Measurements from ENCODE around the gene HAND1.
A peak's percentile ranks its signal among the peaks of the same experiment; 100 is the strongest.

The HAND1 gene

DNA sequence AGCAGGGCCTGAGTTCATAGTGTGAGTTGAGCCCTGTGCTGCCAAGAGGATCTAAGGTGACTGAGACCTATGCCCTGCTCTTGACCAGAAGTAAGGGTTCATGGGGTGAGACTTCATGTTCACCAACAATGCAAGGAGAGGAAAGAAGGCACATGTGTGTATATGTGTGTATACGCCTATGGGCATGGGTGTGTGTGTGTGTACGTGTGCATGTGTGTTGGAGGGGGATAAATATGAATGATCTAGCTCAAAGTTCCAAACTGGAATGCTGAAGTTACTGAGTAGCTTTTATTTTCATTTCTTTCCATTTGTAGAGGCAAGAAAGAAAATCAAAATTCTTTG lies 25.6 kb upstream of the HAND1 start:
- no peak for DNase-seq

DNA sequence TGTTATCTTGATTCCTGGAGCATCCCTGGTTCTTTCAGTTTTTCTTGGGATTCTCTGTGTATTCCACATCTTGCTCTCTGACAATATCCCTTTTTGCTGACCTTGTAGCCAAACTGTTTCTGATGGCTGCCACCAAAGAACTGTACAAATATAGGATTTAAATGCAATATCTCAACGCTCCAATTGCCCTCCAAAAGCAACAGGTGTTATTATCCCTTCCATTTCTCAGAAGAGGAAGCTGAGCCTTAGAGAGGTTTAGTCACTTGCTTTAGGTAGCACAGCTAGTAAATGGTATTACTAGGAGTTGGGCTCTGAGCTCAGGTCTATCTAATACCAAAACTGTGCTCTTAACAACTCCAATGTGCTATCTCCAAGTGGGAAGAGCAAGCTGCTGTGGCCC lies 24.2 kb upstream of the HAND1 start:
- no peak for DNase-seq

DNA sequence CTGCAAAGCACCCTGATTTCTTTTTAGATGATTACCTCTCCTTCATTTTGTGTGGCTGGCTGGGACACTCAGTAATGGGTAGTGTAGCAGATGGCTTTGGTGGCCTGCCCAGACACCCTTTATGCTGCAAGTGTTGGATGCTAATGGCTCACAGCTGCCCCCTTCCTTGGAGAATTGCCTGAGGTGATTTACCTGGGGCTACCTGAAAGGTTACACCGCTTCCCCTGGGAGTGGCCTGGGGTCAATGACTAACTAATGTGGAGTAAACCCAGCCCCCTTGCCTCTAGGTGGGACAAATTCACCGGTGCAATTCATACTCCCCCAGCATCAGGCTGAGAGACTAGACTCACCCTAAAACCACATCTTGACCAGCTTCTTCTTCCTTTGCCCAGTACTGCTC lies 23.5 kb upstream of the HAND1 start:
- no peak for DNase-seq

DNA sequence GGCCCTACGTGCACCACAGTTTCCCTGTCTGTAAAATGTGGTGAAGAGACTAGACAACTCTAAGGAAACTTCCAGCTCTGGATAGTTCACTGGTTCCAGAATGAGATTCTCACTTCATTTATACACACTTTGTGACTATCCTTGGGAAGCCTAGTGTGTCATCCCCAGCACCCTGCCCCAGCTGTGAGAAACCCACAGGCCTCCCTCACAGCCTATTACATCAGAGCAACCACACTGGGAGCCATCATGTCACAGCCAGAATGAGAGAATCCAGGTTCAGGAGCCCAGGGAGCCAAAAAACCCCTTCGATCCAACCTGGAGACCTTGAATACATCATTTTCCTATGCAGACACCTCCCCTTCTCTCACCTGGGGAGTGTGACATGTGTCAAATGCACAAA lies 21.0 kb upstream of the HAND1 start:
- no peak for DNase-seq

DNA sequence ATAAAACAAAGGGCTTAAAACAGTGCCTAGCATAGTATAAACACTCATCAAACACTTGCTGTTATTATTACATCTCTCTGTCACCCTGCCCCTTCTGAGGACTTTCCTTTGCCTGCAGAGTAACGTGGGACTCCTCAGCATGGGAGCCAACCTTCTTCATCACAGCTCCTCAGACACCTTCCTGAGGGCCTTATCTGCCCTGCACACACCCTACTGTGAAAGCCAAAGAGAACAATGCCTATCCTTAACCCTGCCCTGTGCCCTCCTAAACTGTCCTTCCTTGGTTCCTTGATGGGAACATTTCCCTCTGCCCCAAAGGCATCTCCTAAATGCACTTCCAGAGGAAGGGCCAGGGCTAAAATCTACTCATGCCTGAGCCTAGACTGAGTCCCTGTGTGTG lies 20.6 kb upstream of the HAND1 start:
- DNase-seq, result no peak

DNA sequence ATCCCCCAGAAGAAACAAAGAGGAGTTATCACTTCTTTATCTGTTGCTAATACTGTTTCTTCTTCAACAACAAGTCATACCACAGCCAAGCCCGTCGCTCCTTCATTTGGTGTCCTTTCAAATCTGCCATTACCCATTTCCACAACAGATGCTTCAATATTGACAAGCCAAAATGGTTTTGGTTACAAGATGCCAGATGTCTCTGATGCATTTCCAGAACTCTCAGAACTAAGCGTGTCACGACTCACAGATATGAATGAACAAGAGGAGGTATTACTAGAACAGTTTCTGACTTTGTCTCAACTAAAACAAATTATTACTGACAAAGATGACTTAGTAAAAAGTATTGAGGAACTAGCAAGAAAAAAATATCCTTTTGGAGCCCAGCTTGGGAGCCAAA lies 16.0 kb upstream of the HAND1 start:
- no peak for DNase-seq

DNA sequence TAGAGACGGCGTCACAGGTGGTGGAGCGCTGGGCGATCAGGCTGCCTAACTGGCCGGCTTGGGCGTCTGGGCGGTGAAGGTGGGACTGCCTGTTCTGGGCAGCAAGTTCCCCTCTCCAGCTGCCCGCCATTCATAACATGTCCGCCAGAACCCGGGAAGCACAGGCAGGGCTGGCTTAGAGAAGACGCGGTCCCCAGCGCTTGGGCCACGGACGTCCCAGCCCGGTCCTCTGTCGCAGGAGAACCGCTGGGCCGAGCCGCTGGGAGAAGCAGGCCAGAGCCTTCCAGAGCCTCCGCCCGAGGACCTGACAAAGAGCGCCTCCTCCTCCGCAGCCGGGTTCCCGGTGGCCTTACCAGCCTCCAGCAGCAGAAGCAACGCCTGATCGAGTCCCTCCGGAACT lies 15.2 kb upstream of the HAND1 start:
- no peak for DNase-seq

DNA sequence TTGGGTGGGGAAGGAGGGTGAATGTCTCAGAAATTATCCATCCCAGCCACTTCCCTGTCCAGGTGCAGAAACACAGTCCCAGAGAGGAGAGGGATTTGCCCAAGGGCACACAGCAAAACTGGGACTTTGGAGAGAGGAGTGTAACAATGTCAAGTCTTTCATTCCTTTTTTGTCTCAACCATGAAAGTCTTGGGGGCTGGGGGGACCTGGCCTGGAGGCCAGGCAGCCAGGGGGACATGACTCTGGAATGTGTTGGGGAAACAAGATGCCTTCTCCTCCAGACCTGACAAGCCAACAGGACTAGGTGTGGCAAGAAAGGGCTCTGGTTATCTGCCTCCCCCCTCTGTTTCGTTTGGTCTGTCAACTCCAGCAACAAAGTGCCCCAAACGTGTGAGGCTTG lies 13.9 kb upstream of the HAND1 start:
- no peak for DNase-seq

DNA sequence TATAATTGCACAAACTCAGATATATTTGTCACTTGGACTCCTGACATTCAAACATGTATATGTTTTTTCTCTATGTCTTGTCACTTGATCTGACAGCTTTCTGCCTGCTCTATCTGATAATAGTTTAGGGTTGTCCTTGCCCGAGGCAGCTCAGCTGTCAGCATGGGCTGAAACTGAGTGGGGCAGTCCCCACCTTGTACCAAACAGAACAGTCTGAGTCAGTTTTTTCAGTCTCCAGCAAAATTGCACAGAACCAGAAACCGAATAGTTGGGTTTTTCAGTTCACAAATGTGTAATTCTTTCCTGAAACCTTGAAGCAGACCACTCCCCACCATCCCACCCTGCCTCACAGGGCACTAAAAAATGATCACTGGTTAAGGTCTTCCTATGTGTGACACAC lies 9.5 kb upstream of the HAND1 start:
- DNase-seq, result no peak

DNA sequence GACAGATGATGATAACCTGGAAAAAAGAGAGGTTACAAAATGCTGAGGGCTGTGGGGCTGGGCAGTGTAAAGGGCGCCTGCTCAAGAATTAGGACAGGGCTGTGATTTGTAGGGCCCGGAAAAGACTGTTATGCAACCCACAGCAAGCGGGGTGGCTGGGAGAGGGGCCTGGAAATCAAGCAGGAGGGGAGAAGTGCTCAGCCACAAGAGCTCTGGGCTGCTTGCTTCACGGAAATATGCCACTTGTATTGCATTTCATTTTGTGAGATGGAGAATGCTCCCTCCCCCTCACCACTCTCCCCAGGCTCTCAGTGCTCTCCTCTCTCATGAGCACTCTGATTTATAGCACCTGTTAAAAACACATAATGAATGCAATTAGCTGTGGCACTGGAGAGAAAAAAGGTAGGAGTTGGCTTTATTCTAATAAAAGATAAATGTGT lies 8.4 kb upstream of the HAND1 start:
- DNase-seq, result peak; percentile 27

DNA sequence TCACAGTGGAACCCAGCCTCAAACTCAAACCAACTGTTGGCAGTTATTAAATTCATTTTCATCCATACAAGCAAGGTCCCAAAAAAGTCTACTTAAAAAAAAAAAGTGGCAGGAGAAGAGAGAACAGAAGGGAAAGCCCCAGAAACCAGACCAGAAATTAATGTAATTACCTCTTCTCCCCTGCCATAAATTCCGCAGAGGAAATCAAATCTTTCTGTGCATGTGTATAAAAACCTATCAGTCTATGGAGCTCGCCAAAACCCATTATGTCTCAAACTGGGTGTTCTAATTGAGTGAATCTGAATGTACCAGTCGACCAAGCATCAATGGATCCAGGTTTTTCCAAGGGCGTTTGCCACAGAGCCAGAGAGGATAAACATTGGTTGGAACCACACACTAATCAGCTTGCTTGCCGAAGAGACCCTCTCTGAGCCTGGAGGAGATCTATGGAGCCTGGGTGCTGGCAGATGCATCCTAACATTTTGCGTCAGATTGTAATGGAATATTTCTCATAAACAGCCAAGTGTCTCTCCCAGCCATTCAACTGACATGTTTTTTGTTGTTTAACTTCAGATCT lies 7.9 kb upstream of the HAND1 start:
- peak; percentile 34 for DNase-seq

DNA sequence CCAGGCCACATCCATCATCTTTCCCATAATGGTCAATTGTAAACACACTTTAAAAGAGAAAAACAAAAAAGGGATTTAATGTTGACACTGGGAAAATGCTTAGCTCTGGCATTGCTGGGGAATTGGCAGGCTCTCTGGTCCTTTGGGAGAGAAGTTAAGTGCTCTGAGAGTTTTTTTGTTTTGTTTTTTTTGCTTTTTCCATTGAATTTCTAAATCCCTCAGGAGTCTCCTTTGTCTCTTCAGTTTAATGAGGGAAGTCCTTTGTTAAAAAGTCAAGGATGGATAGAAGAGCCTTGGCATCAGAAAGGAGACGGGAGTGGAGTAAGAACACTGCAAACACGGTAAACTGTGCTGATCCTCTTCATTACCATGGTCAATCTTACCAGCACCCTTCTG lies 7.1 kb upstream of the HAND1 start:
- DNase-seq, result no peak

DNA sequence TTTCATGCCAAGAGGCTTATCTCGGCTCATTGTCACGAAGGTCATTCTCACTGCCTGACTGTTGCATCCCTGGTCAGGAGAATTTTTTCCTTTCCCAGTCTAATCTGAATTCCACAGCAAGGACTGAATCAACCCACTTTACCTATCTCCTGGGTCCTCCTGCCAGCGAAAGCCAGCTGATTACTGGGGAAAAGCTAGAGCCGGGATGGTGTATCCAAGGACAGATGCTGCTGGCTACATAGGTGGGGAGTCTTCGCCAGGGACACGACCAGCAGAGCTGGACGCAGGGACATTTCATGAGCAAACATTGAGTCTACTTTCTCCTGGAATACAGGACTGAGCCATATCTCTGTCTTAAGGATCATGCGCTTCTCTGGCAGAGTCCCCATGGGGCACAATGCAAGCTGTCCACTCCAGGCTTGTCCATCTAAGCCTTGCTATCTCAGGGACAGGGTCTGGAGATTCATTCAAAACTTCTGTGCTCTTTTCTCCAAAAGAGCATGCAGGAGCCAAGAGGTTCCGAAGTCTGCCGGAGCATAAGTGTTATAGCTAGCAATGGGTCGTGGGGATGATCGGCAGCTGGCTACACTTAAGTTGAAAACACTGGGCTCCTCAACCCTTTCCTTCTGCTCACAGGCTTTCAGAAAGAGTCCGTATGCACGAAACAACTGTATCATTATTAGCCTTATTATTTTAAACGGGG lies 6.5 kb upstream of the HAND1 start:
- no peak for DNase-seq

DNA sequence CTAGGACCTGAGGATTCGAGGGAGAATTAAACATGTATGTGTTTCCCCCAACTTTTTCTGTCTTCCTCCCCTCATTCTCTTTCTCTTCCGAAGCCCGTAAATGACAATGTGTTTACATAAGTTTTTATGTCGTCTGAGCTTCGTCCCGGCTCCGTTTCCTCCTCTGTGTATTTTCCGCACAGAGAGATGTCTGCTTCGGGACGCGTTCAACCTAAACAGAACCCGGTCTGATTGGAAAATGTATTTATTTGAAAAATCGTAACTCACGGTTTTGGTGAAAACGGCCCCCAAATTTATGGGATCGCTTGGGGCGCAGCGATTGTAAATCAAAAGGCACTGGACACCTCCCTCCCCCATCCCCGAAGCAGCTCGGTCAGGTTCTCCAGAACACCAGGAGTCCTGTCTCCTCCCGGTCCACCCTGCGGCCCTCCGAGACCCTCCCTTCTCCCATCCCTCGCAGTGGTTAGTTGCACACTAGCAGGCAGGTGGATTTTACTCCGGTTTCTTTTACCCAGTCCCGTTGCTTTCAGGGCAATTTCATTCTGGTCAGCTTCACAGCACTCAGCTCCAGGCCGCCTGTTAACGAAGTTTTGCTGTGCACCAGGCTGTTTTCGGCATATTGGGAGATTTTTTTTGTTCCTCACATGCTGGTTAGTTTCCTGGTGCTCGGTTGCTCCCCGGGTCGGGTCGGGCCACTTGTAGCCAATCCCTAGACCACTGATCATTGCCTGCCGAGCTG lies 5.8 kb upstream of the HAND1 start:
- DNase-seq, result no peak

DNA sequence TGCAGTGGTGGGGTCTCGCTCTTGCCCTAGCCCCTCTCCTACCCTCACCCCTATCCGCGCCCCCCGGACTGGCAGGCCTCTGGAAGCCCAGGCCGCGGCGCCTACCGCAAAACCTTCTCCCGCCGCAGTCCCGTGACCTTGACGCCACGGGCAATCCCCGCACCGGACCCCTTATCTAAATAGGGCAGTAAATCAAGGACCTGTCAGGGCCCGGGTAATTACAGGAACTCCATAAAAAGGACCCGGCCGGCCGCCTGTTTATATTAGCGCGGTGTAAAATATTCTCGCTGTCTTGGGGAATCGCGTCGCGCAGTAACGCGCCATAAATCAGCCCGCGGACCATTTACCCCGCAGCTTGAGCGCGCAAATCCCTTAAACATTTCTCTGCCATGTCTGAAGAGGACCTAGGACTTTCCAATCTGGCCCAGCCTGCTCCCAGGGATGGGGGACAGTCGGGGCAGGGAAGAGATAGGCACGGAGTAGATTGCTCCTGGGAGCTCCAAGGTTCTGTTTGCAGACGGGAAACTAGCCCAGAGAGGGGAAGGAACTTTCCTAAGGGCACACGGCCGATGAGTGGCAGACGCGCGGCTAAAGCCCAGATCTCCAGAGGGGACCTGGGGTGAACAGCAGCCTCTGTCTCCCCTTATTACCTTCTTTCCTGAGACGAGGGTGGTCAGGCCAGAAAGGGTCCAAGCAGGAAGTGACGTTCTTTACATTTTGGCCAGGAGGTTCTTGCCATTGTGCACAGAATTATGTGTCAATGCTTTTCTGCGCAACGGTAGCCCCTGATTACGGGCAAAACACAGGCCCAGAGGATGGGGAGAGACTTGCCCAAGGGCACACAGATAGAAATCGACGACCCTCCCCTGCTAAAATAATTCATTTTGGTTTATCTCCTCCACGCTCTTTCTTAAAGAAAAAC lies 4.8 kb upstream of the HAND1 start:
- no peak for DNase-seq

DNA sequence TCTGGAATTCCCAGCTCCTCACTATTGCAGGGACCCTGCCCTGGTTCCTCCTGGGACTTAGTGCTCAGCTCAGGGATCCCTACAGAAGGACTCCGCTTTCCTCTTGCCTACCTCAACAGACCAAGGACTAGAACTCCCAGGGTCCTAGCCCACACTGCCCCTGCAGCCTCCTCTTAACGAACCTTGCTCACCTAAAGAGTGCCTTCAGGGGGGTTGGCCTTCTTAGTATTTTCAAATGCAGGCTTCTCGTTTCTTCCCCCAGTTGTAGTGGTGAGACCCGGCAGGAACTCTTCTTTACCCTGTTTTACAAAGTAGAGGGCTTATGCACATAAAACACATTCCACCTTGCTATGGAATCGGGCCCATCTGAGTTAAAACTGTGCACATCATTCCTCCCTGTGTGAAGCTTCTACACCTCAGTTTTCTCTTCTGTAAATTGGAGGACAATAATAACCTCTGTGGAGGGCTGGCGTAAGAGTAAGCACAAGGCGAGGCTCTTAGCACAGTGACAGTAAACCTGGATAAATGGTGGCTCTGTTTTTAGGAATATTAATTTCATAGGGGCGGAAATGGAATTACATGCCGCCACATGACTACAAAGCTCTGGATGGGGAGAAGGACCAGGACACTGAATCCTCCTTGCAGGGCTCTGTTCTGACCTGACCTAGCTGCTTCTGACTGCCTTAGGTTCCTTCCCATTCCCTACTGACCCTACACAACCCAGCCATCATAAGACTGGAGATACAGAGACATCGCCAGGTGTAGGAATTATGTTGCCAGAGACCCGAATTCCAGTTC lies 3.8 kb upstream of the HAND1 start:
- DNase-seq, result no peak

DNA sequence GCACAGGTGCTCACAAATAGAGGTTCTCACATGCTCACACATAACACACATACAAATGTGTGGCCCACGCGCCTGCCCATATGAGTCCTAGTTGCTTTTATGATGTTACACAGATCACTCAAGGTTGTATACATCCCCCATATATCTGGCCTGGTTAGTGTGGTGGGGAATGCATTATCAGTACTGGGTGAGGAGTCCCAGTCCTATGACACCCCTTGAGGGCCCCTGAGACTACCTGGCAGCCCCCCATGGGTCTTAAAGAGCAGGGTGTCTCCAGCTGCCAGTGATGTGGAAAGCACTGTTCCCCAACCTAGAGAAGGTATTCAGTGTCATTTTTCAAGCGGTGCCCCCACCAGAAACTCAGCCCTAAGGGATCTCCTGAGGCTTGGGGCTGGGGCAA lies 2.8 kb upstream of the HAND1 start:
- DNase-seq, result no peak

DNA sequence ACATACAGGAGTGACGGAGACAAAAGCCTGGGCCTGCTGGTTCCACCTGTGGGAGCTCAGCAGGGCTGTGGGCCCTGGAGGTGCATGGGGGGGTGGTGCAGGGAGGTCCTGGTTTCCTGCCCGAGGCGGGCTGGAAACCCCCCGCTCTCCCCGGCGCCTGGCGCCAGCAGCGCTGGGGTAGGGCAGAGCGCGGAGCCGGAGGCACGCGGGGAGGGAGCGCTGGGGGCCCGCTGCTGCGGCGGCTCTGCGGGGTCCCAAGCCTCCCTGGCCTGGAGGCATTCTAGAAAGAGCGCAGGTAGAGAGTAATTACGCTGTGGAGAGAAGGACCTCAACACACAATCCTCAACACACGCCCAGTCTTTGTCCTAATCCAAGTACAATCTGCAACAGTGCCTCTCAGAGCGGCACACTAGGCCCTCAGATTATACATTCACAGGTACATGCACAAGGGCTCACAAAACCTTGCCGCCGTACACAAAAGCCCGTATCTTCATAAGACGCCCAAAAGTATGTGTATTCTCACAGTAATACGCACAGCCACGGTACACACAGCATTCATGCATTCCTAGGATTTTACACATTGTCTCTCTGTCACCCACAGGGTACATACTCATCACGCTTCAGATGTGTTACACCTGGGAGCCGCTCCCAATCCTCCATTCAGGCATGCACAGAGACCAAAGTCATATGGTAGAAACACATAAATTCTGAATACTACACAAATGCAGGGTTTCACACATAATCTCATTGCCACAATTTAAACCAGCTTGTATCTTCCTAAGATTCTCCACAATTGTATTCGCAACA lies 2.1 kb upstream of the HAND1 start:
- DNase-seq, result no peak

DNA sequence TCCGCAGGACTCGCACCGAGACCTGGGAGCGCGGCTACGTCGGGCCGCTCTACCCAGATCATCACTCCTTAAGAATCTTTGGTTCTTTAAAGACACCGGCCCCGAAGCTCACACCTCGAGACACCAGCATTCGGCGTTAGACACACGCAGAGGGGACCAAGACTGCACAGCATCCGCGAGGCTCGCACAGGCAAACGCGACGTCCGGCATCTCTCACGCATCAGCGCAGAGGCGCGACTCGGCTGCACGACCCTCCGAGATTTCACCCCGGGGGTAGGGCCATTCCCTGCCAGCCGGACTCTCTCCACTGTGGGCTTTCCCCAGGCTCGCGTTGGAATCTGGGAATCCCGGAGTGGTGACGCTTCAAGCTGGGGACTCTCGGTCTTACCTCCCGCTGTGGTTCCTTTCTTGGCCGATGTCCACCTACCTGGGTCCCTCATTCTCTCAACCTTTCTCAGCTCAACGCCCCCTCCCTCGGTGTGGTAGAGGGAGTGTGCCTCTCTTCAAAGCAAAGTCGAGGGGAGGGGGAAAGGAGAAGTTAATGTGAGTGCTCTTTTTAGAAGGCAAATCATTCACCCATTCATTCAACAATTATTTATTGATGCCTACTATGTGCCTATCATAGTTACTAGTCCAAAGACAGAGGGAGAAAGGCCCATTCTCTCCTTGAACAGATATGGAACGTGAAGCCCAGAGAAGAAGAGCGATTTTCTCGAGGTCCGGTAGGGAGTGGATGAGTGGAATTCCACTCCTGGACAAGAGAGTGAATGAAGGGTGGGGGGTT lies 1.3 kb upstream of the HAND1 start:
- no peak for DNase-seq

DNA sequence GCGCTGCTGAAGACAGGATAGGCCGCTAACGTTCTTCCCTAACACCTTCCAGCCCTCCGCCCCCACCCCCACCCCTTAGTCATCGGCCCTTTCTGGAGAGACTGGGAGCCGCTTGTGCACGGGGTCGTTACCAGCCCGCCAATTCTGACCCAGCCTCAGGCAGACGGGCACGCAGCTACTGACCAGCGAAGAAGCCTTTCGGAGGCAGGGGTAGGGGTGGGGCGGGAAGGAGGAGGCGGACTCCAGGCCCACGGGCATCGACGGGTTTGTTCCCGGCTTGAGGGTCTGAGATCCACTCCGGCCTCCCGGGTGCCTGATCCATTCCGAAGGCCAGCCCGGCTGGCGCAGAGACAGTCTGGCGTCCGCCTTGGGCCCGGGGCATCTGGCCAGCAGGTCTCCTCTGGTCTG lies 729 bp upstream of the HAND1 start:
- DNase-seq, result no peak
